Measurements from ENCODE around the gene ABCC12.

ABCC12 gene

DNA sequence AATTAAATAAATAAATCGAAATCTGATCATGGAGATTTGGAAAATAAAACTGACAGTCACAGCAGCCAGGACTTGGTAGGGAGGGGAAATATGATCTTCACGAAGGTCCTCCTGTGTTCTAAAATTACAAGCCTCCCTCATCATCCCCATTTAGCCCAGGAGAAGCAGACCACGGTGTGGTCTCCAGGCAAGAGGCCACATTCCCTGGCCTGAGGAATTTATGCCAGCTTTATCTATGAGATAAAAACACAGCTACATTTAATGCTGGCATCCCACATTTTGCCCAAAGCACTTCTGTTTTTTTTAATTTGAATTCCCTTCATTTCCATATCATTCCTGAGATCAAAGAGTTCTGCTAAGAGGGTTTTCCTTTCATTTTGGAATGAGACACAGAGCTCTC lies 43.2 kb downstream of the ABCC12 start:
- Histone ChIP-seq H3K4me1 (ENCODE audit: insufficient read depth, low read length, severe bottlenecking) (no peaks in the 10 kb centered on the region), H2AFZ (ENCODE audit: low read length) (no peak overlapping the region), H3K79me2 (ENCODE audit: insufficient read depth, low read length) (no peaks in the 10 kb centered on the region), H3K36me3 (ENCODE audit: insufficient read depth, low read length) (no peaks in the 10 kb centered on the region), H3K27ac (ENCODE audit: low read depth, low read length, poor library complexity, severe bottlenecking) (no peak overlapping the region), H3K4me3 (ENCODE audit: low read depth, low read length, poor library complexity, severe bottlenecking) (no peak overlapping the region), H3K9ac (ENCODE audit: low read length) (no peak overlapping the region), H3K27me3 (ENCODE audit: insufficient read depth, low read length) (no peaks in the 10 kb centered on the region), H4K20me1 (ENCODE audit: insufficient read depth, low read length) (no peaks in the 10 kb centered on the region), H3K9me3 (ENCODE audit: low read length) (no peaks in the 10 kb centered on the region), H3F3A (ENCODE audit: insufficient read depth, low read length) (no peaks in the 10 kb centered on the region), H3K4me2 (ENCODE audit: low read length) (no peak overlapping the region), H3K9me2 (ENCODE audit: low read depth, low read length) (no peaks in the 10 kb centered on the region)
- no peak for TF ChIP-seq EZH2 (IDR thresholded peaks at IDR 0.05; ENCODE audit: borderline replicate concordance, low read length)
- TF ChIP-seq, protein P1, sequence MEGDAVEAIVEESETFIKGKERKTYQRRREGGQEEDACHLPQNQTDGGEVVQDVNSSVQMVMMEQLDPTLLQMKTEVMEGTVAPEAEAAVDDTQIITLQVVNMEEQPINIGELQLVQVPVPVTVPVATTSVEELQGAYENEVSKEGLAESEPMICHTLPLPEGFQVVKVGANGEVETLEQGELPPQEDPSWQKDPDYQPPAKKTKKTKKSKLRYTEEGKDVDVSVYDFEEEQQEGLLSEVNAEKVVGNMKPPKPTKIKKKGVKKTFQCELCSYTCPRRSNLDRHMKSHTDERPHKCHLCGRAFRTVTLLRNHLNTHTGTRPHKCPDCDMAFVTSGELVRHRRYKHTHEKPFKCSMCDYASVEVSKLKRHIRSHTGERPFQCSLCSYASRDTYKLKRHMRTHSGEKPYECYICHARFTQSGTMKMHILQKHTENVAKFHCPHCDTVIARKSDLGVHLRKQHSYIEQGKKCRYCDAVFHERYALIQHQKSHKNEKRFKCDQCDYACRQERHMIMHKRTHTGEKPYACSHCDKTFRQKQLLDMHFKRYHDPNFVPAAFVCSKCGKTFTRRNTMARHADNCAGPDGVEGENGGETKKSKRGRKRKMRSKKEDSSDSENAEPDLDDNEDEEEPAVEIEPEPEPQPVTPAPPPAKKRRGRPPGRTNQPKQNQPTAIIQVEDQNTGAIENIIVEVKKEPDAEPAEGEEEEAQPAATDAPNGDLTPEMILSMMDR (IDR thresholded peaks at IDR 0.05; ENCODE audit: low read length) = no peak

GRCh38 chr16:48110982-48111381 lies 44.8 kb downstream of the ABCC12 start:
- H3K4me2 ChIP-seq (ENCODE audit: low read length) = no peak overlapping the region
- TF ChIP-seq EZH2 (IDR thresholded peaks at IDR 0.05; ENCODE audit: borderline replicate concordance, low read length) = no peak
- TF ChIP-seq, protein P1 (IDR thresholded peaks at IDR 0.05; ENCODE audit: low read length) = no peak

DNA sequence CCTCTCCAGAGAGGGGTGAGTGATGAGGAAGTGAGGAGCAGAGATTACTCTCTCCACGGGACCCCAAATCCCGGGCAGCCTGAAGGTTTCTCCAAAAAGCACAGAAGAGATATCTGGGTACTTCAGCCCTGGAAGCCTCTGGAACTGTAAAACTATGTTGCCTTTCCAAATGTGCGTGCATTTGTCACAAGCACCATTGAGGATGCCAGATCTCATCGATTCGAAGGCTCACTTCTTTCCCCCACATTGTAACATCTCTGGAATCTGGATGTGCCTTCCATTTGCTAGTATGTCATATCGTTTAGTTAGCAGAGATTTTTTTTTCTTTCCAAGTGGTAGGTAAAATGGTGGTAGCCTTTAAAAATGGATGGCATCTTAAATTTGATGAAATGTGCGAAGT lies 45.8 kb downstream of the ABCC12 start:
- H3K9ac ChIP-seq (ENCODE audit: low read length) = no peak overlapping the region

More at GRCh38 chr16:48110982-48111381, 44.8 kb downstream of the ABCC12 start:
- Histone ChIP-seq H3K4me1 (ENCODE audit: insufficient read depth, low read length, severe bottlenecking) (no peaks in the 10 kb centered on the region), H3K36me3 (ENCODE audit: insufficient read depth, low read length) (no peaks in the 10 kb centered on the region), H2AFZ (ENCODE audit: low read length) (no peak overlapping the region), H3K27me3 (ENCODE audit: insufficient read depth, low read length) (no peaks in the 10 kb centered on the region), H4K20me1 (ENCODE audit: insufficient read depth, low read length) (no peaks in the 10 kb centered on the region), H3F3A (ENCODE audit: insufficient read depth, low read length) (no peaks in the 10 kb centered on the region), H3K4me3 (ENCODE audit: low read depth, low read length, poor library complexity, severe bottlenecking) (no peak overlapping the region), H3K9me2 (ENCODE audit: low read depth, low read length) (no peaks in the 10 kb centered on the region), H3K27ac (ENCODE audit: low read depth, low read length, poor library complexity, severe bottlenecking) (no peak overlapping the region), H3K9me3 (ENCODE audit: low read length) (no peaks in the 10 kb centered on the region), H3K9ac (ENCODE audit: low read length) (no peak overlapping the region), H3K79me2 (ENCODE audit: insufficient read depth, low read length) (no peaks in the 10 kb centered on the region)

More for the DNA sequence above, 45.8 kb downstream of the ABCC12 start:
- no peaks in the 10 kb centered on the region for H3K9me2 ChIP-seq (ENCODE audit: low read depth, low read length)
- H3K79me2 ChIP-seq (ENCODE audit: insufficient read depth, low read length) = no peaks in the 10 kb centered on the region
- no peaks in the 10 kb centered on the region for H3K36me3 ChIP-seq (ENCODE audit: insufficient read depth, low read length)
- no peak overlapping the region for H3K4me3 ChIP-seq (ENCODE audit: low read depth, low read length, poor library complexity, severe bottlenecking)
- H3K27ac ChIP-seq (ENCODE audit: low read depth, low read length, poor library complexity, severe bottlenecking) = no peak overlapping the region
- H3K4me1 ChIP-seq (ENCODE audit: insufficient read depth, low read length, severe bottlenecking) = no peaks in the 10 kb centered on the region
- no peaks in the 10 kb centered on the region for H3K27me3 ChIP-seq (ENCODE audit: insufficient read depth, low read length)
- no peaks in the 10 kb centered on the region for H4K20me1 ChIP-seq (ENCODE audit: insufficient read depth, low read length)
- no peaks in the 10 kb centered on the region for H3K9me3 ChIP-seq (ENCODE audit: low read length)
- H3K4me2 ChIP-seq (ENCODE audit: low read length) = no peak overlapping the region
- no peak overlapping the region for H2AFZ ChIP-seq (ENCODE audit: low read length)
- H3F3A ChIP-seq (ENCODE audit: insufficient read depth, low read length) = no peaks in the 10 kb centered on the region
- TF ChIP-seq, protein P1 (IDR thresholded peaks at IDR 0.05; ENCODE audit: low read length) = no peak
- TF ChIP-seq EZH2 (IDR thresholded peaks at IDR 0.05; ENCODE audit: borderline replicate concordance, low read length) = no peak
